ENCODE results near the gene AQP4. TPM values are rescaled to one million over a fixed set of nuclear protein-coding genes. Genes with fewer than 3 reads are reported as not detected.

The AQP4 gene
- total RNA-seq, 1 experiment from 2014 or later, result not detected

GRCh38 chr18:26806224-26806623, 59.3 kb downstream of the AQP4 start:
- POLR2A ChIA-PET, result no interaction called here
- Histone ChIP-seq H3K36me3 (ENCODE audit: control insufficient read depth, insufficient read depth, low read length) (no peaks in the 10 kb centered on the region), H3K9me3 (ENCODE audit: control insufficient read depth, insufficient read depth, low read depth, low read length) (no peaks in the 10 kb centered on the region), H3K27ac (ENCODE audit: low read length) (no peak overlapping the region), H3K4me1 (ENCODE audit: control insufficient read depth, insufficient read depth, low read length) (no peaks in the 10 kb centered on the region), H3K4me3 (ENCODE audit: low read depth in 2 of 2, low read length in 2 of 2) (no peak overlapping the region), H3K27me3 (ENCODE audit: control insufficient read depth, insufficient read depth, low read length) (no peaks in the 10 kb centered on the region)
- ATAC-seq (no peak), DNase-seq (ENCODE audit: low read depth, low spot score) (no peak)
- in situ Hi-C loops (cut with HindIII; ENCODE audit: low pct_unique_long_range_greater_than_20kb, low sequenced_read_pairs) (no loop called here), intact Hi-C loops (cut with micrococcal nuclease; ENCODE audit: unreplicated experiment) (no loop called here)
- CTCF ChIA-PET, result no interaction called here
- TF ChIP-seq TCF7L2 (IDR thresholded peaks at IDR 0.05; ENCODE audit: low read depth, low read length) (no peak), CTCF (IDR thresholded peaks at IDR 0.05) (no peak), REST (IDR thresholded peaks at IDR 0.05; ENCODE audit: insufficient read depth in 1 of 2, low read depth in 2 of 2, low read length in 1 of 2) (no peak), SIN3A (IDR thresholded peaks at IDR 0.05; ENCODE audit: borderline replicate concordance, insufficient read depth, low read depth, low read length) (no peak), POLR2AphosphoS5 (IDR thresholded peaks at IDR 0.05; ENCODE audit: low read depth, low read length) (no peak)
- BruUV-seq (replicated peaks), result no TSS peak

- TF ChIP-seq POLR2AphosphoS5 (IDR thresholded peaks at IDR 0.05; ENCODE audit: low read depth, low read length), result no peak
- TF ChIP-seq CTCF (IDR thresholded peaks at IDR 0.05), result peak; percentile 44
- TF ChIP-seq TCF7L2 (IDR thresholded peaks at IDR 0.05; ENCODE audit: low read depth, low read length), result no peak
- no peak for TF ChIP-seq REST (IDR thresholded peaks at IDR 0.05; ENCODE audit: insufficient read depth in 1 of 2, low read depth in 2 of 2, low read length in 1 of 2)
- in situ Hi-C loops (cut with HindIII; ENCODE audit: low pct_unique_long_range_greater_than_20kb, low sequenced_read_pairs) (no loop called here), intact Hi-C loops (cut with micrococcal nuclease; ENCODE audit: unreplicated experiment) (no loop called here)
- Histone ChIP-seq H3K27me3 (ENCODE audit: control insufficient read depth, insufficient read depth, low read length) (no peaks in the 10 kb centered on the region), H3K27ac (ENCODE audit: low read length) (no peak overlapping the region), H3K4me3 (ENCODE audit: low read depth in 2 of 2, low read length in 2 of 2) (no peak overlapping the region), H3K9me3 (ENCODE audit: control insufficient read depth, insufficient read depth, low read depth, low read length) (no peaks in the 10 kb centered on the region), H3K4me1 (ENCODE audit: control insufficient read depth, insufficient read depth, low read length) (no peaks in the 10 kb centered on the region), H3K36me3 (ENCODE audit: control insufficient read depth, insufficient read depth, low read length) (no peaks in the 10 kb centered on the region)
- ChIA-PET POLR2A (no interaction called here), CTCF (no interaction called here)
- BruUV-seq (replicated peaks), result no TSS peak
- no peak for DNase-seq (ENCODE audit: low read depth, low spot score)
- no peak for ATAC-seq
Observed at GRCh38 chr18:26804519-26804918, 61.0 kb downstream of the AQP4 start.

All from Panc1 (cell line).